GM18909 (cell line): ENCODE measurements around the gene HIGD2A.
A peak's percentile ranks its signal among the peaks of the same experiment; 100 is the strongest.

Experiments
- ATAC-seq: cut with Tn5 transposase; IDR thresholded peaks from one replicate; pipeline ENCODE4 v1.9.1; 2021; ENCODE audit warnings: mild to moderate bottlenecking; ENCODE audit not compliant: unreplicated experiment, poor library complexity

Gene HIGD2A

DNA sequence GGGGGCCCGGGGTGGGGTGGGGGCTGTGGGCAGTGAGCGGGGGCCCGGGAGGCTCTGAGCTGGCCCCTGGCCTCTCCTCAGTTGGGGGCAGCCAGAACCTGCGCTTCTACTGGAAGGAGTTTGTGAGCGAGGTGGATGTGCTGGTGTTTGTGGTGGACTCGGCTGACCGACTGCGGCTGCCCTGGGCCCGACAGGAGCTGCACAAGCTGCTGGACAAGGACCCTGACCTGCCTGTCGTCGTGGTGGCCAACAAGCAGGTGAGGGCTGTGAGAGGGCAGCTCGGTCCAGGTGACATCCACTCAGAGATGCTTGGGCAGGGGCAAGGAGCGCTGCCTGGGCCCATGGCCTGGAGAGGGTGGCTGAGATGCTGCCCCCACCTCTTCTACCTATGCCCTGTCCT lies 19.8 kb upstream of the HIGD2A start:
- ATAC-seq = no peak

DNA sequence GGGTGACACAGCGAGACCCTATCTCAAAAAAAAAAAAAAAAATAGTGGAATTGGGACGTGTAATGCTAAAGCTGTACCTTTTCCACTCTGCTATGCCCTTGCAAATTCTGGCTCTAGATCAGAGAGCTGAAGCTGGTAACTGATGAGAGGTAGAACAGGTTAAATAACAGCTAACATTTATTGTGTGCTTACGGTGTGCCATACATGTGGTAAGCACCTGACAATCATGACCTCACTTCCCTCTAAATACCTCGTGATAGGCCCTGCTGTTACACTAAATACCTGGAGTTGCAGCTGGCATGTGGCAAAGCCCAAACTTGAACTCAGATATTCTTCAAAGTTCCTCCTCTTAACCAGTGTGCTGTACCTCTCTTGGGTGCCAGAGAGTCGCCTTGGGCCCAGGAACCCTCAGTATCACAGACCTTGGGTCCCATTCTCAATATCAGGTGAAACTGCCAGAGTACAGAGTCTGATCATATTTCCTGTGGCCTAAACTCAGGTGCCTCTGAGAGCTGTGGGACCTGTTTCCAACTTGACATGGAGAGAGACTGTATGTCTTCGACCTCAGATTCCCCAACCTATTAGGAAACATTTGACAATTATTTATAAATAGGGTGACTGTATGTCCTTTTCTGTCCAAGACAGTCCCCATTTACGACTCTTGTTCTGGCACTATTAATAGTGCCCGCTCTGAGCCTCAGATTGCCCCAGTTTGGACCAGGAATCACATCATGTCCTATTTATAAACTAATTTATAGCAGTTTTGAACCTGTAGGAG lies 18.4 kb upstream of the HIGD2A start:
- no peak for ATAC-seq

DNA sequence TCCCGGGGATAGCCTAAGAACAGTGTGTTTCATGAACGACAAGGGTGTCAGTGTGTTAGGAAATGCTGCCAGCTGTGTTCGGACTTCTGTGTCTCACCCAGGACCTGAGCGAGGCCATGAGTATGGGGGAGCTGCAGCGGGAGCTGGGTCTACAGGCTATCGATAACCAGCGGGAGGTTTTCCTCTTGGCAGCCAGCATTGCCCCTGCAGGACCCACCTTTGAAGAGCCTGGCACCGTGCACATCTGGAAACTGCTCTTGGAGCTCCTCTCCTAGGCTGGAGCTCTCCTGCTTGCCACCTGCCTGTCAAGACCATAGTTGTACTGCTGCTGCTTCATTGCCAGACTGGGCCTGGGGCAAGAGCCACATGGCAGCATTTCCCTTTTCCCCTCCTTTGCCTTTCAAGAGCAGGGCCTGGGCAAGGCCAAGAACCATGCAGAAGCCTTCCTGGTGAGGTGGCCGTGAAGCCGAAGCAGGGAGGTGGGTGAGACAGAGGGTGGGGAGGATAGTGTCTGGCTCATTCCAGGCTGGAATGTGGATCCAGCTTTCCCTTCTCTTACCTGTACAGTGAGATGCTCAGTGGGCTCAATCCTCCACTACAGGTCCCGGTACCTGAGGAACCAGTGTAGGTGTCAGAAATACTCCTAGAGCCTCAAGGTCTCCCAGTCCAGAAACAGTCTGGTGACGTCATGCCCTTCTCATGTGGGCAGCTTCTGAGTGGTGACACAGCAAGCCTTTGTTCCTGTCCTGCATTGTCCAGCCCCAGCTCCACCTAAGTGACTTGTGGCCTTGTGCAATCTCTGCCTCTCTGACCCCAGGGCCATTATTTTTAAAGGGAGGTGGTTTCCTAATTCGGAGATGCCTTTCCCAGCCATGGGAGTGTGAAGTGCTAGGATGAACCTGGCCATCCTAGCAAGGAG lies 16.7 kb upstream of the HIGD2A start:
- ATAC-seq = no peak

DNA sequence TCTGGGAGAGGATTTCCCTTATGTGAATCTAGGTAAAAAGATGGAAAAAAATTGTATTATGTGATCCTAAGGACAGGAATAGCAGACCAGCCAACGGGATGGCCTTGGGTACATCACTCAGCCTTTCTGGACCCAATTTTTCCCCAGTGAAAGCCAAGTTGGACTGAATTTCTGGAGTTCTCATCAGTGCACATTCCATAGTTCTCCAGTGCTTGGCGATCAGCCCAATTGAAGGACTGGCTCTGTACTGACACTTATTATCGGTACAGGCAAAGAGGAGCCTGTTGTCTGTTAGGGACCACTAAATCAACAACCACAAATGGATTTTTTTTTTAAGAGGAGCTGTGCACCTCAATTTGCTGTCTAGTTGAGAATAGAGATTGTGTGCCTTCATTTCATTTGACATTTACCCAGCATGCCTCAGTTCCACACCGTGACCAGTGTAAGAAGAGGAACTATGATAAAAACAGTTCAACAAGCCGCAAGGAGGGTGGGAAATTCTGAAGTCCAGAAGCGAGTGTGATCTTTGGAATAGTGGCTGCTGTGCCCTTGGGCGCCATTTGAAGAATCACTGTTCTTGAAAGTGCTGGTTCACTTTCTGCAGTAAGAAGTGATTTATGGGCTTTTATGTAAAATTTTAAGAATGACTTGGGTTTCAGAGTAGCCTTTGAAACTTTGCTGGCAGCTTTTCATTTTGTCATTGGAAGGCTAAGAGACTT lies 15.3 kb upstream of the HIGD2A start:
- no peak for ATAC-seq

DNA sequence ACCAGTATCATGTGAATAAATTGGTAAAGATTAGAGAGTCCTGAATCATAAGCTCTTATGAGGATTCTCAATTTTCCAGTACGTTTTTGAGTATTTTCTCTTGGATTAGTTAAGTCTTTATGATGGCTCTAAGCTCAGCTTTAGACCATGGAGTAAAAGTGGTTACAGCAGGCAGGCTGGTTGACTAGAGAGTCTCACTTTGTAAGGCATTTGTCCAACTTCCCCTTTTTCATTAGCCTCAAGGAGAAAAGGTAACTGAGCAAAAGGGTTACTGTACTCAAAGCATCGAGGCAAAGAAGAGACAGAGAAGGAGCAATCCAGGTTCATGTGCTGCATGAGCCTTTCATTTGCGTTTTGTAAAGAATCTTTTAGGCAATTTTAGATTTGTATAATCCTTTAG lies 8.7 kb upstream of the HIGD2A start:
- ATAC-seq = no peak

DNA sequence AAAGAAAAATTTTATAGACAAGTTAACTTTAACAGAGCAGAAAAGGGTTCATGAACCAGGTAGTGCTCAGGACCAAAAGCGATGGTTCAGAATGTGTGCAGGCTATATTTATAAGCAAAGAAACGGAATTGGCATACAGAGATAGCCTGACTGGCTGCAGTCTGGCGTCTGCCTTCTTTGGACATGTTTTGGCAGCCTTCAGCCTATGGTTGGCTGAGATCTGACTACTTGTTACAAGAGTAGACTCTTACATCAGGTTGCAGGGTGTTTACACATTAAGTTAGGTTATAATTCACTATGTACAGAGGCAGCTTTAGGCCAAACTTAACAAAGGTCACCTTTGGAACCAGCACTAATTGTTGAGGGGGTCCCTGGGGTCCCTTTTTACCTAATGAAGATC lies 7.1 kb upstream of the HIGD2A start:
- ATAC-seq = no peak

GRCh38 chr5:176381979-176382378 lies 6.6 kb upstream of the HIGD2A start:
- ATAC-seq = no peak

GRCh38 chr5:176382721-176383120 lies 5.8 kb upstream of the HIGD2A start:
- no peak for ATAC-seq

GRCh38 chr5:176383248-176383905 lies 5.2 kb upstream of the HIGD2A start:
- ATAC-seq = no peak

DNA sequence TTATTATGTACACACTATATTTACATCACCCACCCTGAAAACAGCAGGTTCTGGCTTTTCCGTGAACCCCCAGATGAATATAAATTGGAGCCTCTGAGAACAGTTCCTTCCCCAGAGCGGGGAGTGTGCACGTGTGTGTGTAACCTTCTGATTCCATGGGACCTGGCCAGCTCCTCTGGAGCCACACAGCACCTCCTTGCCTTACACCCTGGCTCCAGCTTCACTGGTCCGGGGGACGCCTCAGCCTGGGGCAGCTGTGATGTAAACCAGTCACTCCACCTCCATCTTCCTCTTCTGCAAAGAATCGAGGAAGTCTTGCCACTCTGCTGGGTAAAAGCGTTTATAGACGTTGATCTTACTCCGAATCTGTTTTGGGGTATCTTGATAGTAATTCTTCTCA lies 4.6 kb upstream of the HIGD2A start:
- ATAC-seq = no peak

GRCh38 chr5:176384366-176384930 lies 4.1 kb upstream of the HIGD2A start:
- ATAC-seq = no peak

DNA sequence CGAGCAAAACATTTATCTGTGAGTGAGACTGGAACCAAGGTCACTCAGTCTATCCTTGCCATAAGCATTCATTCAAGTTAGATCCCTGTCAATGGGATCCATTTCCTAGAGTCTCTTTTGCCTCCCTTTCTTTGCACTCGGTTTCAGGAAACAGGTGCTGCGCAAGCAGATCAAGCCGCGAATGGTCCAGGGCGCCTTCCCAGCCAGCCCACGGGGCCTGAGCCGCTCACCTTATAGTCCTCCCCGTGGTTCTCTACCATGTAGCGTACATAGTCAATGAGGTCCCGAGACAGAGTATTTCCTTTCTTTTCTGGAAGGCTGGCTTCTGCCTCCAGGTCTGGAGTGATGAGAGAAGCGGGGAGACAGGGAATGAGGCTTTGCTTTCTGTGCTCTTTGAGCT lies 3.6 kb upstream of the HIGD2A start:
- ATAC-seq = no peak

- ATAC-seq = no peak
These were observed 2.1 kb upstream of the HIGD2A start for GRCh38 chr5:176386491-176386890.

GRCh38 chr5:176387384-176387925 lies 1.1 kb upstream of the HIGD2A start:
- no peak for ATAC-seq

- peak; percentile 1 for ATAC-seq
These were observed 528 bp upstream of the HIGD2A start for GRCh38 chr5:176388003-176388443.

DNA sequence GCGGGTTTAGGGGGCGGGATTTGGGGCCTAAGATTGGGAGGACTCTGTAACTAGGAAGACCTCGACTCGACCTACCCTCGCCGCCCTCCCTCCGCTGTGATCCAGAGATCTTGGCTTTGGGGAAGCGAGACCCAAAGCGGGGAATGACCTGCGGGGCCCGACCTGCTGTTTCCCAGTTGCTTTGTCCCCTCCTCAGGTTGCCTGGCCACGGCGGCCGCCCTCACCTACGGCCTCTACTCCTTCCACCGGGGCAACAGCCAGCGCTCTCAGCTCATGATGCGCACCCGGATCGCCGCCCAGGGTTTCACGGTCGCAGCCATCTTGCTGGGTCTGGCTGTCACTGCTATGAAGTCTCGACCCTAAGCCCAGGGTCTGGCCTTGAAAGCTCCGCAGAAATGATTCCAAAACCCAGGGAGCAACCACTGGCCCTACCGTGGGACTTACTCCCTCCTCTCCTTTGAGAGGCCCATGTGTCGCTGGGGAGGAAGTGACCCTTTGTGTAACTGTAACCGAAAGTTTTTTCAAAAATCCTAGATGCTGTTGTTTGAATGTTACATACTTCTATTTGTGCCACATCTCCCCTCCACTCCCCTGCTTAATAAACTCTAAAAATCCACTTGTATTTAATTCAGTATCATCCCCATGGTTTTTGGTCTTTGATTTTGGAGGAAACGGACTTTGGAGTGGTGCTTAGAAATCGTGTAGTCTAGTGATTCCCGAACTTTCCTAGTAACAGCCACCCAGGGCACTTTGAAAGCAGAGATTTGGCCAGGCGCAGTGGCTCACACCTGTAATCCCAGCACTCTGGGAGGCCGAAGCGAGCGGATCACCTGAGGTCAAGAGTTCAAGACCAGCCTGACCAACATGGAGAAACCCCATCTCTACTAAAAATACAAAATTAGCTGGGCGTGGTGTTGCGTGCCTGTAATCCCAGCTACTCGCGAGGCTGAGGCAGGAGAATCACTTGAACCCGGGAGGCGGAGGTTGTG lies 878 bp downstream of the HIGD2A start:
- ATAC-seq = peak; percentile 36

GRCh38 chr5:176391479-176391878 lies 2.9 kb downstream of the HIGD2A start:
- no peak for ATAC-seq

GRCh38 chr5:176391999-176392398 lies 3.4 kb downstream of the HIGD2A start:
- ATAC-seq = no peak

GRCh38 chr5:176392526-176392925 lies 4.0 kb downstream of the HIGD2A start:
- no peak for ATAC-seq
